HG02973 (cell line): ENCODE results near the gene DCAF15.
"Not testable (repeated sequence)": the region's sequence is repeated elsewhere in the genome, so short reads cannot be mapped to it uniquely, and the experiment has no call there.

ENCODE experiments used
- ATAC-seq: cut with Tn5 transposase; IDR thresholded peaks from one replicate; pipeline ENCODE4 v1.9.1; 2021; ENCODE audit warnings: moderate library complexity; ENCODE audit not compliant: unreplicated experiment

DCAF15 gene, protein sequence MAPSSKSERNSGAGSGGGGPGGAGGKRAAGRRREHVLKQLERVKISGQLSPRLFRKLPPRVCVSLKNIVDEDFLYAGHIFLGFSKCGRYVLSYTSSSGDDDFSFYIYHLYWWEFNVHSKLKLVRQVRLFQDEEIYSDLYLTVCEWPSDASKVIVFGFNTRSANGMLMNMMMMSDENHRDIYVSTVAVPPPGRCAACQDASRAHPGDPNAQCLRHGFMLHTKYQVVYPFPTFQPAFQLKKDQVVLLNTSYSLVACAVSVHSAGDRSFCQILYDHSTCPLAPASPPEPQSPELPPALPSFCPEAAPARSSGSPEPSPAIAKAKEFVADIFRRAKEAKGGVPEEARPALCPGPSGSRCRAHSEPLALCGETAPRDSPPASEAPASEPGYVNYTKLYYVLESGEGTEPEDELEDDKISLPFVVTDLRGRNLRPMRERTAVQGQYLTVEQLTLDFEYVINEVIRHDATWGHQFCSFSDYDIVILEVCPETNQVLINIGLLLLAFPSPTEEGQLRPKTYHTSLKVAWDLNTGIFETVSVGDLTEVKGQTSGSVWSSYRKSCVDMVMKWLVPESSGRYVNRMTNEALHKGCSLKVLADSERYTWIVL

GRCh38 chr19:13952154-13952930 lies at the start of gene DCAF15:
TSS of gene DCAF15 (plus strand) at chr19:13952509. CDS start at chr19:13952513, 4 bp downstream.
- ATAC-seq = peak; percentile 91

DNA sequence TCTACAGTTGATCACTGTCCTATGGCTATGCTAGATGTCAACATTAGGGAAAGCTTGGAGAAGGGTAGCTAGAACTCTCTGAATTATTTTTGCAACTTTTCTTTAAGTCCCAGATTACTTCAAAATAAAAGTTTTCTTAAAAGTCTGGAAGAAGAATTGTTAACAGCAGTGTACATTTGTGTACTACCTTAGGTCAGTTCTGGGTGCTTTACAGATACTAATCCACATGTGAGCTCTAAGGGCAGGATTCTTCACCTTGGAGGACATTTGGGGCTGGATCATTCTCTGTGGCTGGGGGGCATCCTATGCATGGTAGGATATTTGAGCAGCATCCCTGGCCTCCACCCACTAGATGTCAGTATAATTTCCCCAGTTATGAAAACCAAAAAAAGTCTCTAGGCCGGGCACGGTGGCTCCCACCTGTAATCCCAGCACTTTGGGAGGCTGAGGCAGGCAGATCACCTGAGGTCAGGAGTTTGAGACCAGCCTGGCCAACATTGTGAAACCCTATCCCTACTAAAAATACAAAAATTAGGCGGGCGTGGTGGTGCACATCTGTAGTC lies 49.2 kb upstream of the DCAF15 start:
- ATAC-seq = no peak

GRCh38 chr19:13905634-13906520 lies 46.4 kb upstream of the DCAF15 start, which contains the start of the genes BRME1 and CC2D1A:
TSS of gene BRME1 (minus strand) at chr19:13906117. CDS start at chr19:13904892, 1,225 bp downstream.
TSS of gene CC2D1A (plus strand) at chr19:13906201. CDS start at chr19:13906442, 241 bp downstream.
- ATAC-seq = peak; percentile 85

DNA sequence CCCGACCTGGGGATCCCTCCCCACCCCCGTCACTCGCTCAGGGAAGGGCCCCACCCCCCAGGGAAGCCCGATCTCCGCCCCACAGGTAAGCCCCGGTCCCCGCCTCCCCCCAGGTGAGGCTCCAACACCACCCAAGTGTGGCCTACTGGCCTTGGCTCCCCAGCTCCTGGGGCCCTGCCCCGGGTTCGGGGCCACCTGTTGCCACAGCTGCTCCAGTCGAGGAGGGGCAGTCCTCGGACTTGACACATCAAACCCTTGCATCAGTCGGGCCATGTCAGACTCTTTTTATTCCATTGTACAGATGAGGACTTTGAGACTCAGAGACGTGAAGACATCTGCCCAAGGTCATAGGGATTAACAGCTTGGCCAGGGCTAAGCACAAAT lies 45.8 kb upstream of the DCAF15 start:
- ATAC-seq = peak; percentile 27

DNA sequence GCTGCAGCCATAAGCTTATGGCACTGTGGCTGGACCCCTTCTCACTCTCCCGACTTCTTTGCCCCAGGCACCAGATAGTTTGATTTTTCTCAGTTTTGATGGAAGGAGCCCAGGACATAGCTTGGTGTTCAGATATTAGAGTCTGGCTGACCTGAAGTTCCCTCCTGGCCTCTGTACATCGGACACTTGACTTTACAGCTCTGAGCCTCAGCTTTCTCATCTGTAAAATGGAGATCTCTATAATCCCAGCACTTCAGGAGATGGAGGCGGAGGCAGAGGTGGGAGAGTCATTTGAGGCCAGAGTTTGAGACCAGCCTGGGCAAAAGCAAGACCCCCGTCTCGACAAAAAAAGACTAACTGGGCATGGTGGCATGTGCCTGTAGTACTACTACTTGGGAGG lies 45.4 kb upstream of the DCAF15 start:
- no peak for ATAC-seq

DNA sequence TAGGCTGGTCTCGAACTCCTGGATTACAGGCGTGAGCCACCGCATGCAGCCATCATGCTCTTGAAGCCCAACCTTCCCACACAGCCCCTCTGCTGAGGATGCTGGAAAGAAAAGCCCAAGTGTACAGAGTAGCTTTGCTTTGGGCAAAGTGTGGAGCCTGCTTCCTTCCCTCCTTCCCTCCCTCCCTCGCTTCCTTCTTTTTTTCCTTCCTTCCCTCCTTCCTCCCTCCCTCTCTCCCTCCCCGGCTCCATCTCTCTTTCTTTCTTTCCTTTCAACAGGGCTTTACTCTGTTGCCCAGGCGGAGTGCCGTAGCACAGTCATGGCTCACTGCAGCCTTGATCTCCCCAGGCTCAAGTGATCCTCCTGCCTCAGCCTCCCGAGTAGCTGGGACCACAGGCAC lies 43.6 kb upstream of the DCAF15 start:
- no peak for ATAC-seq

DNA sequence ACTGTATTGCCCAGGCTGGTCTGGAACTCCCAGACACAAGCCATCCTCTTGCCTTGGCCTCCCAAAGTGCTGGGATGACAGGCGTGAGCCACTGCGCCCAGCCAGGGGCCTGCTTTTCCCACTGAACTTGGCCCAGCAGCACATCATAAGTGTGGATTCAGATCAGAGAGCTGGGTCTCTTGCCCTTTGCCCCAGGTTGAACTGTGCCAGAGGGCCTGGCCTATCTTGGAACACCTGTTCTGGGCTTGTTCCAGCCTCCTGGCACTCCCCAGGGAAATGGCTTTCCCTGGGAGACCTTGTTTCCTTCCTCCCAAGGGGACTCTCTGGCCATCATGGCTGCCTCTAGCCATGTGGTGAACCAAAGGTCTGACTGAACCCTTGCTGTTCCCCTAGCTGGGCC lies 42.9 kb upstream of the DCAF15 start:
- no peak for ATAC-seq

DNA sequence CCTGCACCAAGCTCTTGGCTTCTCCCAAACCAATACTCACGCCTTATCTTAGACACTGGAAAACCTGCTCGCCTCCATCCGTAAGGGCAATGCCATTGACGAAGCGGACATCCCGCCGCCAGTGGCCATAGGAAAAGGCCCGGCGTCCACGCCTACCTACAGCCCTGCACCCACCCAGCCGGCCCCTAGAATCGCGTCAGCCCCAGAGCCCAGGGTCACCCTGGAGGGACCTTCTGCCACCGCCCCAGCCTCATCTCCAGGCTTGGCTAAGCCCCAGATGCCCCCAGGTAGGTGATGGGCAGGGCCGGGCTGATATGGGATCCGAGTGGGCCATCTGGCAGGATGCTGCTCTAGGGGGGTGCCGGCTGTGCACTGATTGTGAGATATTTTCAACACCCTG lies 39.0 kb upstream of the DCAF15 start:
- no peak for ATAC-seq

- no peak for ATAC-seq
Observed at GRCh38 chr19:13914777-13915176, 37.5 kb upstream of the DCAF15 start.

GRCh38 chr19:13917888-13918406 lies 34.4 kb upstream of the DCAF15 start:
- ATAC-seq = no peak

DNA sequence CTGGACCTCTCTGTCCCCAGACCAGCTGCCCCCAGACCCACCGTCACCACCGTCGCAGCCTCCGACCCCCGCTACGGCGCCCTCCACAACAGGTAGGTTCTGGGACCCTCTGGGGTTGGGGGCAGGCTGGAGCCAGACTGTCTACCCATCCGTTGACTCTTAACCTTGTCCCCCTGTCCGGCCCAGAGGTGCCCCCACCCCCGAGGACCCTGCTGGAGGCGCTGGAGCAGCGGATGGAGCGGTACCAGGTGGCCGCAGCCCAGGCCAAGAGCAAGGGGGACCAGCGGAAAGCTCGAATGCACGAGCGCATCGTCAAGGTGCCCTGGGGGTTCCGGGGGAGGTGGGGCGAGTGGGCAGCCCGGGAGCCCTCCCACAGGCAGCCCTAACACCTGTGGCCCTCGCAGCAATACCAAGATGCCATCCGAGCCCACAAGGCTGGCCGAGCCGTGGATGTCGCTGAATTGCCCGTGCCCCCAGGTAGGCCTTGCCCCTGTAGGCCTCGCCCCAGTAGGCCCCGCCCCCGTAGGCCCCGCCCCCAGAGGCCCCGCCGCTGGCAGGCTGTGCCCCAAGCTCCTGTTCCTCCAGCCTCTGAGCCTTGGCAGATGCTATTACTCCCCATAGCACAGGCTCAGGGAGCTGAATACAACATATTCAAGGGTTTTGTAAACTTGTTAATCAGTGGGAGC lies 33.4 kb upstream of the DCAF15 start:
- no peak for ATAC-seq

GRCh38 chr19:13920524-13920923 lies 31.8 kb upstream of the DCAF15 start:
- no peak for ATAC-seq

GRCh38 chr19:13920940-13921747 lies 31.2 kb upstream of the DCAF15 start:
- no peak for ATAC-seq

DNA sequence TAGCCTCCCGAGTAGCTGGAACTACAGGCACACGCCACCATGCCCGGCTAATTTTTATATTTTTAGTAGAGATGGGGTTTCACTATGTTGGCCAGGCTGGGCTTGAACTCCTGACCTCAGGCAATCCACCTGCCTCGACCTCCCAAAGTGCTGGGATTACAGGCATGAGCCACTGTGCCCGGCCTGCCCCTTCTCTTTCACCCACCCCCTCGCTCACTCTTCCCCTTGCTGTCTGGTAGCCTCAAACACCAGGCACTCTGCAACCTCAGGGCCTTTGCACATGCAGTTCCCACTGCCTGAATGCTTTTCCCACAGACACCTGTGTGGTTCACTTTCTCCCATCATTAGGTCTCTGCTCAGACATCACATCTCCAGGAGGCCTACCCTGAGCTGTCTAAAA lies 30.2 kb upstream of the DCAF15 start:
- not testable (repeated sequence) for ATAC-seq

DNA sequence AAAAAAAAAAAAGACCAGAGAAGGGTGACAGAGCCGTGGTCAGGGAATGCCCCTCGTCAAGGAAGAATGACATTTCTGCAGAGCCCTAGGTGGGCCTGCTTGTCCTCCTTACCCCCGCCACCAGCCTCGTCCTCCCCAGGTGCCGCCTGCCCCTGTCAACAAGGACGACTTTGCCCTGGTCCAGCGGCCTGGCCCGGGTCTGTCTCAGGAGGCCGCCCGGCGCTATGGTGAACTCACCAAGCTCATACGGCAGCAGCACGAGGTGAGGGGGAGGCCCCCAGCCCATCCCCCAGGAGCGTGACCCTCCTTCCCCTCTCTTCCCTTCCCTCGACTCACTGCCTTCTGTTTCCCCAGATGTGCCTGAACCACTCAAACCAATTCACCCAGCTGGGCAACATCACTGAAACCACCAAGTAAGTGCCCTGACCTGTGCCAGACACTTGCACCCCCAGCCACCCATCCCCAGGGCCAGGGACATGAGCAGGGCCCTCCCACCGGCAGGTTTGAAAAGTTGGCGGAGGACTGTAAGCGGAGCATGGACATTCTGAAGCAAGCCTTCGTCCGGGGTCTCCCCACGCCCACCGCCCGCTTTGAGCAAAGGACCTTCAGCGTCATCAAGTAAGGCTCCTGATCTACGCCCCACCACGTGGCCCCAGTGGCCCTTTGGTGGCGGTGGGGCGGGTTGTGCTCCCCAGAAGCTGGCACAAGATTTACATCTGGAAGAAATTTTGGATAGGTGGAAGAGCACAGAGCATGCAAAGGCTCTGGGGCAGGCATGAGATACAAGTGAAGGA lies 28.9 kb upstream of the DCAF15 start:
- ATAC-seq = no peak

GRCh38 chr19:13926010-13926409 lies 26.3 kb upstream of the DCAF15 start:
- no peak for ATAC-seq

DNA sequence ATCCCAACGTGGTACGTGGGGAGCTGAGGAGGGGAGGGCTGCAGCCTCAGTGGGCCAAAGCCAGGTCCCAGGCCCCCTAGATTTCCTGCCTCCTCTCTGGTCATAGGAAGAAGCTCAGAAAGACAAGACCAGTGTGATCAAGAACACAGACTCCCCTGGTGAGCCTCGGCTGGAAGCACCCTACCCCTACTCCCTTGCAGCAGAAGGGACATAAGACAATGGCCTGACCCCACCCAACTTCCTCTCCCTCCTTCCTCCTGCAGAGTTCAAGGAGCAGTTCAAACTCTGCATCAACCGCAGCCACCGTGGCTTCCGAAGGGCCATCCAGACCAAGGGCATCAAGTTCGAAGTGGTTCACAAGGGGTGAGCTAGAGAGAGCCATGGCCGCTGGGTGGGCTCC lies 25.6 kb upstream of the DCAF15 start:
- ATAC-seq = no peak

- ATAC-seq = no peak
Observed at GRCh38 chr19:13929340-13929739, 23.0 kb upstream of the DCAF15 start.
